ENCODE data around the gene C4orf51.
A peak's percentile ranks its signal among the peaks of the same experiment; 100 is the strongest.

C4orf51 gene

GRCh38 chr4:145697332-145697731 is 17.4 kb downstream of the C4orf51 start:
- H3K9ac ChIP-seq, result no peak overlapping the region
- H3K4me1 ChIP-seq, result peaks cover 2% of the 10 kb centered on the region
- H2AFZ ChIP-seq, result no peak overlapping the region
- no peak overlapping the region for H3K4me2 ChIP-seq (ENCODE audit: low read length)
- H3K79me2 ChIP-seq, result no peaks in the 10 kb centered on the region
- H3K36me3 ChIP-seq (ENCODE audit: control insufficient read depth, insufficient read depth, low read length), result no peaks in the 10 kb centered on the region
- no peaks in the 10 kb centered on the region for H3K27me3 ChIP-seq (ENCODE audit: control insufficient read depth, insufficient read depth, low read length)
- no peak overlapping the region for H3K4me3 ChIP-seq (ENCODE audit: low read depth, low read length)
- TF ChIP-seq, protein P1, sequence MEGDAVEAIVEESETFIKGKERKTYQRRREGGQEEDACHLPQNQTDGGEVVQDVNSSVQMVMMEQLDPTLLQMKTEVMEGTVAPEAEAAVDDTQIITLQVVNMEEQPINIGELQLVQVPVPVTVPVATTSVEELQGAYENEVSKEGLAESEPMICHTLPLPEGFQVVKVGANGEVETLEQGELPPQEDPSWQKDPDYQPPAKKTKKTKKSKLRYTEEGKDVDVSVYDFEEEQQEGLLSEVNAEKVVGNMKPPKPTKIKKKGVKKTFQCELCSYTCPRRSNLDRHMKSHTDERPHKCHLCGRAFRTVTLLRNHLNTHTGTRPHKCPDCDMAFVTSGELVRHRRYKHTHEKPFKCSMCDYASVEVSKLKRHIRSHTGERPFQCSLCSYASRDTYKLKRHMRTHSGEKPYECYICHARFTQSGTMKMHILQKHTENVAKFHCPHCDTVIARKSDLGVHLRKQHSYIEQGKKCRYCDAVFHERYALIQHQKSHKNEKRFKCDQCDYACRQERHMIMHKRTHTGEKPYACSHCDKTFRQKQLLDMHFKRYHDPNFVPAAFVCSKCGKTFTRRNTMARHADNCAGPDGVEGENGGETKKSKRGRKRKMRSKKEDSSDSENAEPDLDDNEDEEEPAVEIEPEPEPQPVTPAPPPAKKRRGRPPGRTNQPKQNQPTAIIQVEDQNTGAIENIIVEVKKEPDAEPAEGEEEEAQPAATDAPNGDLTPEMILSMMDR (IDR thresholded peaks at IDR 0.05), result no peak
- H3K9me3 ChIP-seq (ENCODE audit: control insufficient read depth, low read length), result no peaks in the 10 kb centered on the region
- no peak overlapping the region for H3K27ac ChIP-seq

GRCh38 chr4:145698507-145698906 is 18.6 kb downstream of the C4orf51 start:
- Histone ChIP-seq H3K27me3 (ENCODE audit: control insufficient read depth, insufficient read depth, low read length) (no peaks in the 10 kb centered on the region), H3K36me3 (ENCODE audit: control insufficient read depth, insufficient read depth, low read length) (no peaks in the 10 kb centered on the region), H3K27ac (no peak overlapping the region), H3K79me2 (no peaks in the 10 kb centered on the region), H3K9ac (no peak overlapping the region), H2AFZ (no peak overlapping the region), H3K4me2 (ENCODE audit: low read length) (no peak overlapping the region), H3K4me3 (ENCODE audit: low read depth, low read length) (no peak overlapping the region), H3K9me3 (ENCODE audit: control insufficient read depth, low read length) (no peaks in the 10 kb centered on the region), H3K4me1 (peaks cover 2% of the 10 kb centered on the region)
- TF ChIP-seq, protein P1 (IDR thresholded peaks at IDR 0.05), result no peak

DNA sequence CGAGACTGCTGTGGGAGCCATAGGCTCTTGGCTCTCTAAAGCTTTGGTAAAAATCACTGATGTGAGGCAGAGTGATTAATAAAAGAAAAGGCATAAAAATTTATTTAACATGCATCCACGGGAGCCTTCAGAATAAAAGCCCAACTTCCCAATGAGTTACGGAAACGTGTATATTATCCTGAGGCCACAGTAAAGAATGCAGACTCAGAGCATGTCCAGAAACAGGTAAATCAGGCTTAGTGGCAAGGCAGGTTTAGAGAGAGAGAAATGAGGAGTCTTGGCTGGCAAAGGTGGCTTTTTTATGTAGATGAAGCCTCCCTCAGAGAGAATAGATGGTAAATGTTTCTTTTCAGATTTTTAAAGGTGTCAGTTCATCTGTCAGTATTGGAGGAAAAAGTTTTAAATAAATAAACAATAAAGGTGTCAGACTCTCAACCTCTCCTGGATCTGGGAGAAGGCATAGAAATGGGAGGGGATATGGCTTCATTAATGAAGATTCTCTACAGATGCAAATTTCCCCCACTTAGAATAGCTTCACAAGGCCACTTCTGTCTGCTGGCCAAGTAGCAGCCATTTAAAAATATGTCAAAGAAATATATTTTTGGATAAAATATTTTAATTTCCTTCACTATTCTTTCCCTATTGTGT is 24.0 kb downstream of the C4orf51 start:
- H3K4me1 ChIP-seq, result no peaks in the 10 kb centered on the region

GRCh38 chr4:145709336-145709735 is 29.4 kb downstream of the C4orf51 start:
- TF ChIP-seq, protein P1 (IDR thresholded peaks at IDR 0.05), result no peak
- H3K79me2 ChIP-seq, result no peaks in the 10 kb centered on the region
- no peaks in the 10 kb centered on the region for H3K36me3 ChIP-seq (ENCODE audit: control insufficient read depth, insufficient read depth, low read length)
- no peak overlapping the region for H2AFZ ChIP-seq
- no peak overlapping the region for H3K27ac ChIP-seq
- H3K4me2 ChIP-seq (ENCODE audit: low read length), result no peak overlapping the region
- H3K9me3 ChIP-seq (ENCODE audit: control insufficient read depth, low read length), result no peaks in the 10 kb centered on the region
- H3K4me1 ChIP-seq, result no peaks in the 10 kb centered on the region
- no peaks in the 10 kb centered on the region for H3K27me3 ChIP-seq (ENCODE audit: control insufficient read depth, insufficient read depth, low read length)
- no peak overlapping the region for H3K9ac ChIP-seq
- H3K4me3 ChIP-seq (ENCODE audit: low read depth, low read length), result no peak overlapping the region

More for the DNA sequence above, 24.0 kb downstream of the C4orf51 start:
- Histone ChIP-seq H3K9ac (no peak overlapping the region), H3K36me3 (ENCODE audit: control insufficient read depth, insufficient read depth, low read length) (no peaks in the 10 kb centered on the region), H3K27me3 (ENCODE audit: control insufficient read depth, insufficient read depth, low read length) (no peaks in the 10 kb centered on the region), H3K9me3 (ENCODE audit: control insufficient read depth, low read length) (no peaks in the 10 kb centered on the region), H3K79me2 (no peaks in the 10 kb centered on the region), H2AFZ (no peak overlapping the region), H3K27ac (no peak overlapping the region), H3K4me2 (ENCODE audit: low read length) (peak overlapping the region; percentile 3), H3K4me3 (ENCODE audit: low read depth, low read length) (no peak overlapping the region)
- TF ChIP-seq, protein P1 (IDR thresholded peaks at IDR 0.05), result no peak

- Histone ChIP-seq H3K4me2 (ENCODE audit: low read length) (no peak overlapping the region), H3K27me3 (ENCODE audit: control insufficient read depth, insufficient read depth, low read length) (no peaks in the 10 kb centered on the region), H3K79me2 (no peaks in the 10 kb centered on the region), H3K4me3 (ENCODE audit: low read depth, low read length) (no peak overlapping the region), H3K9me3 (ENCODE audit: control insufficient read depth, low read length) (no peaks in the 10 kb centered on the region), H3K9ac (no peak overlapping the region), H3K36me3 (ENCODE audit: control insufficient read depth, insufficient read depth, low read length) (no peaks in the 10 kb centered on the region), H3K4me1 (no peaks in the 10 kb centered on the region), H3K27ac (no peak overlapping the region), H2AFZ (no peak overlapping the region)
- TF ChIP-seq, protein P1 (IDR thresholded peaks at IDR 0.05), result no peak
These were observed 29.9 kb downstream of the C4orf51 start for GRCh38 chr4:145709843-145710242.
